Measurements from ENCODE around the gene PRDX6. TPM values are rescaled to one million over a fixed set of nuclear protein-coding genes. Genes with fewer than 3 reads are reported as not detected.
"Not testable (repeated sequence)": the region's sequence is repeated elsewhere in the genome, so short reads cannot be mapped to it uniquely, and the experiment has no call there.

PRDX6 gene
- total and polyA plus RNA-seq, 5 donors: 638 to 760 (median 688) TPM

GRCh38 chr1:173440430-173440829 is 36.7 kb upstream of the PRDX6 start:
- Histone ChIP-seq H3K4me3 (ENCODE audit: low read length) (no peak overlapping the region), H3K9me3 (ENCODE audit: control insufficient read depth, low read length) (no peaks in the 10 kb centered on the region), H3K27ac (ENCODE audit: low read length) (no peak overlapping the region), H3K27me3 (ENCODE audit: control insufficient read depth, insufficient read depth) (no peaks in the 10 kb centered on the region), H3K4me1 (ENCODE audit: control insufficient read depth, insufficient read depth, low read length) (no peaks in the 10 kb centered on the region)
- ATAC-seq (no peak), DNase-seq (no peak)
- WGBS: 96% methylated on average over 1 of the region's 1 CpG
- intact Hi-C loops (cut with DNase I): no loop called here

DNA sequence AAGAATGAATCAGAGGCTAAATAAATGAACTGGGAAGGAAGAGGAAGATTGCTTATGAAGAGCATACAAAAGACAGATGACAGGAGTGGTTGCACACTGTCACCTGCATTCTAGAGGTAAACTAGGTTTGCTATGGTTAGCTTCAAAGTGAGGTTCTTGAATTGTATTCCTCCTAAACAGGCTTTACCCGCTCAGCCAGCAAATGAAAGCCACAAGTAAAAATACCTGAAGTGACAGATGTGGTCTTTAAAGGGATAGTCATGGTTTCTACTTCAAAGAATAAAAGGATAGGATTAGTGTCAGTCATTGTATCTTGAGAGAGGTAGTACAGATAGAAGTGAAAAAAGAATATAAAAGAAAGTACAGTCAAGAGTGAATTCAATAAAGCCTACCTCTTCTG is 32.4 kb upstream of the PRDX6 start:
- DNase-seq (no peak), ATAC-seq (no peak)
- H3K27ac ChIP-seq (ENCODE audit: low read length): no peak overlapping the region
- H3K9me3 ChIP-seq (ENCODE audit: control insufficient read depth, low read length): no peaks in the 10 kb centered on the region
- peaks cover 2% of the 10 kb centered on the region for H3K4me1 ChIP-seq (ENCODE audit: control insufficient read depth, insufficient read depth, low read length)
- H3K27me3 ChIP-seq (ENCODE audit: control insufficient read depth, insufficient read depth): no peaks in the 10 kb centered on the region
- H3K4me3 ChIP-seq (ENCODE audit: low read length): no peak overlapping the region
- WGBS: 92% methylated on average over 1 of the region's 1 CpG
- intact Hi-C loops (cut with DNase I): no loop called here

DNA sequence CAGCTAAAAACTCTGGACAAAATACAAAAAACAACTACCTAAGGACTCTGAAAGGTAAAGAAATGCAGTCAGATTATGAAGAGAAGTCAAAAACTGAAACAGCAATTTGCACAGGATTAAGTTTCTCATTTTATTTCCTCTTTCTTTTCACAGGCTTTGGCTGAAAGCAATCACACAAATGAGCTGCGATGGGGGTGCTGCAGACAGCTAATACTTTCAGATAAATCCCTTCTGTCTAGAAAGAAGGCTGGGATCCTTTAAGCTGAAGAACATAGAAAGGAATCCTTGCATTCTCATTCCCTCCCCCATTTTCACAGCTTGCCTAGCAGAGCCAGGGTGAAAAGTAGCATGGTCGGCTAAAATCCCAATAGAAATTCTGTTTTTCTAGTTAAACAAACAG is 32.0 kb upstream of the PRDX6 start:
- no peak for ATAC-seq

DNA sequence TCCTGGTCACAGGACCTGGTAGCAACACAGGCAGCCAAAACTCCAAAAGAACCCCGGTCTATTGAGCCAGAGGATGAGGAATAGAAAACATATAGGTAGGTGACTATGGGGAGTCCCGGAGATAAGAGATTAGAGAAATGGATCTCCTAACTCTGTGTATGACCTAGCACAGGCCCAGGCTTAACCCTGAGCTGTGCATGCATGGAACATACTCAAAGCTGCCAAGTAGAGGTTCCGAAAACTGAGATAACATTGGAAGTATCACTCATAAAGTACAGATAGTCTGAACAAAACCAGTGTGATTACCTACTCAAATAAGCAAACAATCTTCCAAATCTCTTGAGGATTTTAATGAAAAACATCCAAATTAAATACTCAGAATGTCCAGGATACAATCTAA is 31.5 kb upstream of the PRDX6 start:
- no peak for ATAC-seq
- intact Hi-C loops (cut with DNase I): no loop called here
- WGBS: 77% methylated on average over 3 of the region's 3 CpGs
- DNase-seq: no peak
- Histone ChIP-seq H3K9me3 (ENCODE audit: control insufficient read depth, low read length) (no peaks in the 10 kb centered on the region), H3K27ac (ENCODE audit: low read length) (no peak overlapping the region), H3K27me3 (ENCODE audit: control insufficient read depth, insufficient read depth) (no peaks in the 10 kb centered on the region), H3K4me1 (ENCODE audit: control insufficient read depth, insufficient read depth, low read length) (peaks cover 2% of the 10 kb centered on the region), H3K4me3 (ENCODE audit: low read length) (no peak overlapping the region)

More for the DNA sequence above, 32.0 kb upstream of the PRDX6 start:
- Histone ChIP-seq H3K4me1 (ENCODE audit: control insufficient read depth, insufficient read depth, low read length) (peaks cover 2% of the 10 kb centered on the region), H3K27me3 (ENCODE audit: control insufficient read depth, insufficient read depth) (no peaks in the 10 kb centered on the region), H3K9me3 (ENCODE audit: control insufficient read depth, low read length) (no peaks in the 10 kb centered on the region), H3K27ac (ENCODE audit: low read length) (no peak overlapping the region), H3K4me3 (ENCODE audit: low read length) (no peak overlapping the region)
- no peak for DNase-seq
- WGBS: 59% methylated on average over 2 of the region's 2 CpGs
- intact Hi-C loops (cut with DNase I): no loop called here

DNA sequence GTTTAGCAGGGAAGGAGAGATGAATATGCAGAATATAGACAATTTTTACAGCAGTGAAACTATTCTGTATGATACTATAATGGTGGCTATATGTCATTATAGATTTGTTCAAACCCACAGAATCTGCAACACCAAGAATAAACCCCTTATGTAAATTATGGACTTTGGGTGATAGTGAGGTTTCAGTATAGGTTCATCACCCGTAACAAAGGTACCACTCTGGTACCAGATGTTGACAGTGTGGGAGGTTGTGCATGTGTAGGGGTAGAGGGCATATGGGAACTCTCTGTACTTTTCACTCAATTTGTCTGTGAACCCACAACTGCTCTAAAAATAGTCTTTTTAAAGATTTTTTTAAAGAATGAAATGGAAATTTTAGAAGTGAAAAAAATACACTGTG is 29.9 kb upstream of the PRDX6 start:
- no peaks in the 10 kb centered on the region for H3K27me3 ChIP-seq (ENCODE audit: control insufficient read depth, insufficient read depth)
- ATAC-seq (no peak), DNase-seq (no peak)
- no peak overlapping the region for H3K4me3 ChIP-seq (ENCODE audit: low read length)
- H3K4me1 ChIP-seq (ENCODE audit: control insufficient read depth, insufficient read depth, low read length): peaks cover 3% of the 10 kb centered on the region
- intact Hi-C loops (cut with DNase I): no loop called here
- no peaks in the 10 kb centered on the region for H3K9me3 ChIP-seq (ENCODE audit: control insufficient read depth, low read length)
- 96% methylated on average over 1 of the region's 1 CpG for WGBS
- no peak overlapping the region for H3K27ac ChIP-seq (ENCODE audit: low read length)

DNA sequence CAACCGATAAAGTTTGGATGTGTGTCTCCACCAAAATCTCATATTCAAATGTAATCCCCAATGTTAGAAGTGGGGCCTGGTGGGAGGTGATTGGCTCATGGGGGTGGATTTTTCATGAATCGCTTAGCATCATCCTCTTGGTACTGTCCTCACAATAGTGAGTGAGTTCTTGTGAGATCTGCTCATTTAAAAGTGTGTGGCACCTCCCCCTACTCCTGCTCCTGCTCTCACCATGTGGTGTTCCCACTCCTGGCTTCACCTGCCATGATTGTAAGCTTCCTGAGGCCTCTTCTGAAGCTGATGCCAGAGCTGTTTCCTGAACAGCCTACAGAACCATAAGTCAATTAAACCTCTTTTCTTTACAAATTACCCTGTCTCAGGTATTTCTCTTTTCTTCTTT is 28.2 kb upstream of the PRDX6 start:
- intact Hi-C loops (cut with DNase I): no loop called here
- 95% methylated on average over 2 of the region's 2 CpGs for WGBS
- H3K27ac ChIP-seq (ENCODE audit: low read length): no peak overlapping the region
- H3K9me3 ChIP-seq (ENCODE audit: control insufficient read depth, low read length): no peaks in the 10 kb centered on the region
- no peak overlapping the region for H3K4me3 ChIP-seq (ENCODE audit: low read length)
- no peak for ATAC-seq
- no peaks in the 10 kb centered on the region for H3K27me3 ChIP-seq (ENCODE audit: control insufficient read depth, insufficient read depth)
- peaks cover 5% of the 10 kb centered on the region for H3K4me1 ChIP-seq (ENCODE audit: control insufficient read depth, insufficient read depth, low read length)
- no peak for DNase-seq

GRCh38 chr1:173451981-173452380 is 25.2 kb upstream of the PRDX6 start:
- ATAC-seq (peak; percentile 70 to 77), DNase-seq (no peak)
- 36% methylated on average over 2 of the region's 2 CpGs for WGBS
- Histone ChIP-seq H3K4me1 (ENCODE audit: control insufficient read depth, insufficient read depth, low read length) (peaks cover 3% of the 10 kb centered on the region), H3K27me3 (ENCODE audit: control insufficient read depth, insufficient read depth) (no peaks in the 10 kb centered on the region), H3K27ac (ENCODE audit: low read length) (no peak overlapping the region), H3K9me3 (ENCODE audit: control insufficient read depth, low read length) (no peaks in the 10 kb centered on the region), H3K4me3 (ENCODE audit: low read length) (no peak overlapping the region)
- intact Hi-C loops (cut with DNase I): no loop called here

- H3K27ac ChIP-seq (ENCODE audit: low read length): no peak overlapping the region
- DNase-seq (no peak), ATAC-seq (no peak)
- intact Hi-C loops (cut with DNase I): no loop called here
- peaks cover 3% of the 10 kb centered on the region for H3K4me1 ChIP-seq (ENCODE audit: control insufficient read depth, insufficient read depth, low read length)
- H3K27me3 ChIP-seq (ENCODE audit: control insufficient read depth, insufficient read depth): no peaks in the 10 kb centered on the region
- no peaks in the 10 kb centered on the region for H3K9me3 ChIP-seq (ENCODE audit: control insufficient read depth, low read length)
- no peak overlapping the region for H3K4me3 ChIP-seq (ENCODE audit: low read length)
These were observed 23.2 kb upstream of the PRDX6 start for GRCh38 chr1:173453982-173454381.

DNA sequence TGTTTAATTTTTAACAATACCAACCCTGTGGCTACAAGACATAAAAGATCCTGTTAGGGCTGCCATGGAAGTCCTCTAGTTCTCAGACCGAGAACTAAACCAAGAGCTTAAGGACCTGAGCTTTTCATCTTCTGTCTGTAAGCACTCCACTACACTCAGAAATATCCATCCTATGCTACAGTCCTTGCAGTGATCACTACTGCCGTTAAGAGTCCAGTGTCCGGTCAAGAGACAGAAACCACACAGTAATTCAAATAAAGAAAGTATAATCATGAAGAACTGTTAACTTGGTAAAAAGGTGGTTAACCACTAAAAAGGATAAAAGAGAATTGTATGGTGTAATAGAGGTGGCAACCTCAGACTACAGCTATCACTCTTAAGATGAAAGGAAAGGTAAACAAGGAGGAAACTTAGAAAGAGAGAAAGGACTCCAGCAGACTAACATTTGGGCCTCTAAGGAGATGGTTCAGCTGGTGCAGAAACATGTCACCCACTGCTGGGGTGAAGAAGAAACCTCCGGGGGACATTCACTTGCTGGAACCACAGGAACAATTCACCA is 22.1 kb upstream of the PRDX6 start:
- Histone ChIP-seq H3K4me1 (ENCODE audit: control insufficient read depth, insufficient read depth, low read length) (peaks cover 3% of the 10 kb centered on the region), H3K4me3 (ENCODE audit: low read length) (no peak overlapping the region), H3K27ac (ENCODE audit: low read length) (no peak overlapping the region), H3K27me3 (ENCODE audit: control insufficient read depth, insufficient read depth) (no peaks in the 10 kb centered on the region), H3K9me3 (ENCODE audit: control insufficient read depth, low read length) (no peaks in the 10 kb centered on the region)
- ATAC-seq (no peak), DNase-seq (no peak)
- intact Hi-C loops (cut with DNase I): no loop called here
- 94% methylated on average over 4 of the region's 4 CpGs for WGBS

- intact Hi-C loops (cut with DNase I): no loop called here
- Histone ChIP-seq H3K4me1 (ENCODE audit: control insufficient read depth, insufficient read depth, low read length) (no peaks in the 10 kb centered on the region), H3K27me3 (ENCODE audit: control insufficient read depth, insufficient read depth) (no peaks in the 10 kb centered on the region), H3K4me3 (ENCODE audit: low read length) (no peak overlapping the region), H3K27ac (ENCODE audit: low read length) (no peak overlapping the region), H3K9me3 (ENCODE audit: control insufficient read depth, low read length) (no peaks in the 10 kb centered on the region)
- DNase-seq: no peak
- WGBS: 87% methylated on average over 4 of the region's 4 CpGs
- no peak for ATAC-seq
These were observed 17.2 kb upstream of the PRDX6 start for GRCh38 chr1:173459885-173460284.

DNA sequence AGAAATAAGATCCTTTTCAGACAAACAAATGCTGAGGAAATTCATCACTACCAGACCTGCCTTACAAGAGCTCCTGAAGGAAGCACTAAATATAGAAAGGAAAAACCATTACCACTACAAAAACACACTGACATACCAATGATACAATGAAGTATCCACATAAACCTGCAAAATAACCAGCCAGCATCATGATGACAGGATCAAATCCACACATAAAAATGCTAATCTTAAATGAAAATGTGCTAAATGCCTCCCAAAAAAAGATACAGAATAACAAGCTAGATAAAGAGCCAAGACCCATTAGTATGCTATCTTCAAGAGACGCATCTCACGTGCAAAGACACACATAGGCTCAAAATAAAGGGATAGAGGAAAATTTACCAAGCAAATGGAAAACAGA is 14.5 kb upstream of the PRDX6 start:
- 92% methylated on average over 2 of the region's 2 CpGs for WGBS
- H3K27me3 ChIP-seq (ENCODE audit: control insufficient read depth, insufficient read depth); intact Hi-C loops (cut with DNase I); H3K4me3 ChIP-seq (ENCODE audit: low read length); H3K9me3 ChIP-seq (ENCODE audit: control insufficient read depth, low read length); H3K27ac ChIP-seq (ENCODE audit: low read length); ATAC-seq; DNase-seq; H3K4me1 ChIP-seq (ENCODE audit: control insufficient read depth, insufficient read depth, low read length): not testable (repeated sequence)

DNA sequence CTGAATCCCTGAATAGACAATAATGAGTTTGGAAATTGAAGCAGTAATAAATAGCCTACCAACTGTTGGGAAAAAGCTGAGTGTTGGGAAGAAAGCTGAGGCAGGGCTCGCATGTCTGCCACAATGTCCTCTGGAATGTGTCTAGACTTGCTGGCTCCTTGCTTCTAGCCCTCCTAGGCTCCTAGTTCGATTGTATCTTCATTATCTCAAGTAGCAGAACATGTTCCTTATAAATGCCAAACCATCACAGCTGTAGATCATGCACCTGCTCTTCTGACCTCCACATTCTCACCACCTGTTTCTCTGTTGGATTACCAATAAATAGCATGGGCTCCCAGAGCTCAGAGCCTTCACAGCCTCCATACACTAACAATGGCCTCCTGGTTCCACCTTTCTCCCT is 12.9 kb upstream of the PRDX6 start:
- H3K4me1 ChIP-seq (ENCODE audit: control insufficient read depth, insufficient read depth, low read length); H3K4me3 ChIP-seq (ENCODE audit: low read length); H3K27ac ChIP-seq (ENCODE audit: low read length); H3K9me3 ChIP-seq (ENCODE audit: control insufficient read depth, low read length); DNase-seq; H3K27me3 ChIP-seq (ENCODE audit: control insufficient read depth, insufficient read depth); ATAC-seq; intact Hi-C loops (cut with DNase I): not testable (repeated sequence)
- 82% methylated on average over 2 of the region's 2 CpGs for WGBS

Measured in right cardiac atrium (tissue), 5 donors.